ENCODE data around the gene LRCOL1. TPM values are rescaled to one million over a fixed set of nuclear protein-coding genes. Genes with fewer than 3 reads are reported as not detected.

Gene LRCOL1
- total RNA-seq, 6 experiments from 2014 or later: 0.61 to 13.1 (median 6.8) TPM

DNA sequence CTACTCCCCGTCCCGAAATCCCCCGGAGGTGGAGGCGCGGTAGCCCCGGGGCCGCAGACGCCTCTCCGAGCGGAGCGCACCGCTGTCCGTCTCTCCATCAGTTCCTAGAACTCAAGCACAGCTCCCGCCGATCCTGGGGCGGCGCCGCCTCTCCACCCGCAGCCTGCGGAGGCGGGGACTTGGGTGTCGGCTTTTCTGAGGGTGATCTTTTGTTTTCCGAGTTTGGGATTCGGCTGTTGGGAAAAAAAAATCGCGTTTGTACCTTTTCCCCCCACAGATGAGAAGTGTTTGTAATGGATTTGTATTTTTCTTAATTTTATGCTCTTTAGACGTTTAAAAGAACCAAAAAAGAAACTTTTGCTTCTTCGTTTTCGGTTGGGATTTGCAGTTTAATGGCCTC is 26.6 kb downstream of the LRCOL1 start:
- intact Hi-C loops (cut with DNase I): no loop called here
- ATAC-seq: no peak
- H3K4me3 ChIP-seq: no peak overlapping the region

DNA sequence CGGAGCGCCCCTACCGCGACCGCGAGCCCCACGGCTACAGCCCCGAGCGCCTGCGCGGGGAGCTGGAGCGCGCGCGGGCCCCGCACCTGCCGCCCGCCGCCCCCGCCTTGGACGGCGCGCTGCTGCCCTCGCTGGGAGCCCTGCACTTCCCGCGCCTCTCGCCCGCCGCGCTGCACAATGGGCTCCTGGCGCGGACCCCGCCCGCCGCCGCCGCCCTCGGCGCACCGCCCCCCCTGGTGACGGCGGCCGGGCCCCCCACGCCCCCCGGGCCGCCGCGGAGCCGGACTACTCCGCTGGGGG is 27.0 kb downstream of the LRCOL1 start:
- intact Hi-C loops (cut with DNase I): no loop called here
- DNase-seq: no peak
- Histone ChIP-seq H3K36me3 (peaks cover 0 to 3% (median 0%) of the 10 kb centered on the region in 4 donors), H3K4me3 (no peak overlapping the region), H3K27me3 (no peaks in the 10 kb centered on the region), H3K27ac (no peak overlapping the region), H3K4me1 (no peaks in the 10 kb centered on the region), H3K9me3 (no peaks in the 10 kb centered on the region)
- 79% methylated on average over 11 of the region's 50 CpGs for WGBS (ENCODE audit: insufficient coverage, low coverage, low lambda C conversion rate, missing lambda C conversion rate)
- no peak for TF ChIP-seq POLR2A (IDR thresholded peaks at IDR 0.05)
- no peak for ATAC-seq

More for the DNA sequence above, 26.6 kb downstream of the LRCOL1 start:
- Histone ChIP-seq H3K9me3 (no peaks in the 10 kb centered on the region), H3K36me3 (no peaks in the 10 kb centered on the region), H3K4me1 (no peaks in the 10 kb centered on the region), H3K27me3 (no peaks in the 10 kb centered on the region), H3K27ac (no peak overlapping the region)
- DNase-seq: no peak
- TF ChIP-seq CTCF (IDR thresholded peaks at IDR 0.05) (no peak), POLR2A (IDR thresholded peaks at IDR 0.05) (no peak)
- 81% methylated on average over 20 of the region's 29 CpGs for WGBS (ENCODE audit: insufficient coverage, low coverage, low lambda C conversion rate, missing lambda C conversion rate)

DNA sequence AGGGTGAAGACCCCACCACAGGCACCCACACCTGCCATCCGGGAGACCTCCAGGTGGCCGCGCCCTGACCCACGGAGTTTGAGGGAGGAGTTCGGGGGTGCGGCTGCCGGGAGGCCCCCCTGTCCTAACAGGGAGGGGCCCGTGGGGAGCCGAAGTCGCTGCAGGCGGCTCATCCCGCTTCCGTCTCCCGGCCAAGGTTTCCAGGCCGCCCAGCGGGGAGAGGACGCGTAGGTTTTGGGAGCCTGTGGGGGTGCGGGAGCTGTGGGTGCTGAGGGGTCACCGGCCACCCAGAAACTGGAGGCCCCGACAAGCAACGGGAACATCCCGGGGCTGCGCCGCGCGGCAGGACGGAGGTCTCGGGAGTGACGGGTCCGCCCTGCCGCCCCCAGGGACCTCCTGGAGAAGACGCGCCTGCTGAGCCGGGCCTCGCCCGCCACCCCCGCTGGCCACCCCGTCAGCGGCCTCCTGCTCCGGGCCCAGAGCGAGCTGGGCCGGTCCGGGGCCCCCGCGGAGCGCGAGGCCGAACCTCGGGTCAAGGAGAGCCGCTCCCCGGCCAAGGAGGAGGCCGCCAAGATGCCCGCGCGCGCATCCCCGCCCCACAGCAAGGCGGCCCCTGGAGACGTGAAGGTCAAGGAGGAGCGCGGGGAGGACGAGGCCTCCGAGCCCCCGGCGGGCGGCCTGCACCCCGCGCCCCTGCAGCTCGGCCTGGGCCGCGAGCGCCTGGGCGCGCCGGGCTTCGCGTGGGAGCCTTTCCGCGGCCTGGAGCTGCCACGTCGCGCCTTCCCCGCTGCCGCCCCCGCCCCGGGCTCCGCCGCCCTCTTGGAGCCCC is 27.6 kb downstream of the LRCOL1 start:
- Histone ChIP-seq H3K36me3 (peaks cover 0 to 4% (median 0%) of the 10 kb centered on the region in 4 donors), H3K27me3 (no peaks in the 10 kb centered on the region), H3K4me3 (no peak overlapping the region), H3K27ac (no peak overlapping the region), H3K9me3 (no peaks in the 10 kb centered on the region), H3K4me1 (no peaks in the 10 kb centered on the region)
- 96% methylated on average over 5 of the region's 89 CpGs for WGBS (ENCODE audit: insufficient coverage, low coverage, low lambda C conversion rate, missing lambda C conversion rate)
- ATAC-seq (no peak), DNase-seq (no peak)
- TF ChIP-seq POLR2A (IDR thresholded peaks at IDR 0.05) (no peak), CTCF (IDR thresholded peaks at IDR 0.05) (no peak)
- intact Hi-C loops (cut with DNase I): no loop called here

GRCh38 chr12:132582058-132582420 is 28.3 kb downstream of the LRCOL1 start:
- ATAC-seq (peak; percentile 15 to 29 (median 20)), DNase-seq (no peak)
- Histone ChIP-seq H3K27ac (no peak overlapping the region), H3K36me3 (peaks cover 0 to 4% (median 0%) of the 10 kb centered on the region in 4 donors), H3K4me3 (no peak overlapping the region), H3K9me3 (no peaks in the 10 kb centered on the region), H3K4me1 (no peaks in the 10 kb centered on the region), H3K27me3 (no peaks in the 10 kb centered on the region)
- WGBS (ENCODE audit: insufficient coverage, low coverage, low lambda C conversion rate, missing lambda C conversion rate): 76% methylated on average over 10 of the region's 24 CpGs
- TF ChIP-seq POLR2A (IDR thresholded peaks at IDR 0.05): no peak
- TF ChIP-seq CTCF (IDR thresholded peaks at IDR 0.05): no peak
- intact Hi-C loops (cut with DNase I): no loop called here

GRCh38 chr12:132581348-132582057 is 28.9 kb downstream of the LRCOL1 start:
- no peak for DNase-seq
- Histone ChIP-seq H3K36me3 (peaks cover 0 to 9% (median 0%) of the 10 kb centered on the region in 4 donors), H3K27ac (no peak overlapping the region), H3K27me3 (no peaks in the 10 kb centered on the region), H3K4me3 (no peak overlapping the region), H3K4me1 (no peaks in the 10 kb centered on the region), H3K9me3 (no peaks in the 10 kb centered on the region)
- intact Hi-C loops (cut with DNase I): no loop called here
- TF ChIP-seq CTCF (IDR thresholded peaks at IDR 0.05): no peak
- TF ChIP-seq POLR2A (IDR thresholded peaks at IDR 0.05): no peak
- 50% methylated on average over 2 of the region's 17 CpGs for WGBS (ENCODE audit: insufficient coverage, low coverage, low lambda C conversion rate, missing lambda C conversion rate)
- ATAC-seq: no peak
